Stomach (tissue), 19 donors: Measurements from ENCODE around the gene RALGAPA2. TPM values are rescaled to one million over a fixed set of nuclear protein-coding genes. Genes with fewer than 3 reads are reported as not detected.

ENCODE experiments used
- DNase-seq, 2 donors: peaks; one replicate each; pipeline versions ENCODE4 v3.0.0 to v3.0.0-alpha.2; 2013 to 2019
- H3K27ac ChIP-seq, 5 donors: fragments of 200-600 bp in 4 of 5; sonication (generic) in 4 of 5; one replicate each; pipeline ENCODE4 v1.5.1; 2013 to 2019; ENCODE audit warnings: mild to moderate bottlenecking in 1 of 5, moderate library complexity in 1 of 5
- H3K27me3 ChIP-seq, 3 donors: fragments of 200-600 bp; sonication (generic); one replicate each; pipeline ENCODE4 v1.5.1; 2017 to 2019; ENCODE audit warnings: mixed run types in 1 of 3
- H3K36me3 ChIP-seq, 4 donors: fragments of 200-600 bp; sonication (generic); 1 replicate in 3 of 4; 2 replicates in 1 of 4; pipeline ENCODE4 v1.5.1; 2016 to 2019
- H3K4me1 ChIP-seq, 4 donors: fragments of 200-600 bp; sonication (generic); one replicate each; pipeline ENCODE4 v1.5.1; 2016 to 2019
- H3K4me3 ChIP-seq, 4 donors: fragments of 200-600 bp; sonication (generic) in 3 of 4; one replicate each; pipeline ENCODE4 v1.5.1; 2016 to 2019; ENCODE audit warnings: mild to moderate bottlenecking in 1 of 4
- H3K9me3 ChIP-seq, 4 donors: fragments of 200-600 bp; sonication (generic); one replicate each; pipeline ENCODE4 v1.5.1; 2016 to 2019
- EP300 ChIP-seq: sonication (generic); formaldehyde crosslinking; IDR thresholded peaks from one replicate; pipeline ENCODE4 v1.6.1; 2017; ENCODE audit warnings: antibody characterized with exemption
- POLR2A ChIP-seq, 4 donors: fragments of 450-650 bp; IDR thresholded peaks; one replicate each; pipeline ENCODE4 v1.6.1; 2016; ENCODE audit warnings: antibody characterized with exemption in 4 of 4, control low read depth in 2 of 4, mild to moderate bottlenecking in 1 of 4, moderate library complexity in 1 of 4
- POLR2AphosphoS5 ChIP-seq, 3 donors: sonication (generic); formaldehyde crosslinking; IDR thresholded peaks; one replicate each; pipeline ENCODE4 v1.6.1; 2016; ENCODE audit warnings: antibody characterized with exemption in 3 of 3
- WGBS, 5 donors: extraction: QIAGEN DNeasy Blood & Tissue Kit in 3 of 5; methylation state at CpG; one replicate each; pipeline versions ENCODE4 v1.1.5 to v1.1.7; 2013 to 2018; 5-methylcytosine and 5-hydroxymethylcytosine counted together
- intact Hi-C: fragments of 100-400 bp; cut with DNase I; formaldehyde crosslinking; loops from one replicate; pipeline ENCODE4 v1.15.1; 2023; ENCODE audit warnings: low total_unique reads
- long read RNA-seq, 10 donors: transcript quantifications; one replicate each; lab custom pipeline, GENCODE V29; 2026
- polyA plus RNA-seq, 3 donors: library from polyadenylated mRNA; stranded (reverse); fragments of 200-250 nt; gene quantifications; one replicate each; pipeline ENCODE4 v1.2.3, GENCODE V29; 2013
- total RNA-seq, 5 donors: library from RNA; depleted of rRNA; stranded (reverse); fragments of >200 nt; gene quantifications; one replicate each; pipeline versions ENCODE4 v1.1.0 to v1.2.3, GENCODE V29; 2014 to 2016
- TF ChIP-seq, protein P1 (sequence below), 7 experiments: fragments of 450-650 bp in 4 of 7; fragments of 200-600 bp in 3 of 7; sonication (generic) in 3 of 7; IDR thresholded peaks; one replicate each; pipeline ENCODE4 v1.5.1; 2016 to 2019; ENCODE audit warnings: antibody characterized with exemption in 7 of 7, control low read depth in 2 of 7, mild to moderate bottlenecking in 1 of 7
- donor health status: healthy with polysubstance abuse.
- donor health status: Bipolar disorder and iron deficiency.
- donor health status: healthy.

RALGAPA2 gene
- total RNA-seq (100 to 1,000 TPM in 2 of 5 donors, 10 to 100 TPM in 3; 37.1 to 159 (median 71.2) TPM), polyA plus RNA-seq (10 to 100 TPM in 1 of 3 donors, 1 to 10 TPM in 2; 4.3 to 12.1 (median 8.6) TPM)
- long read RNA-seq, donor 1: 0 reads
- long read RNA-seq, donor 2, full-length matches to known transcripts: 1 of 1 reads
- long read RNA-seq, donor 2, partial matches to known transcripts: 0 of 1 reads
- long read RNA-seq, donor 2, other reads (novel, unspliced or antisense): 0 of 1 reads
- long read RNA-seq, donor 3: 0 reads
- long read RNA-seq, donor 4: 0 reads
- long read RNA-seq, donor 5, full-length matches to known transcripts: 1 of 1 reads
- long read RNA-seq, donor 5, partial matches to known transcripts: 0 of 1 reads
- long read RNA-seq, donor 5, other reads (novel, unspliced or antisense): 0 of 1 reads
- long read RNA-seq, donor 6, partial matches to known transcripts: 25 of 25 reads
- long read RNA-seq, donor 6, other reads (novel, unspliced or antisense): 0 of 25 reads
- long read RNA-seq, donor 7: 0 reads
- long read RNA-seq, donor 8, full-length matches to known transcripts: 2 of 2 reads
- long read RNA-seq, donor 8, partial matches to known transcripts: 0 of 2 reads
- long read RNA-seq, donor 8, other reads (novel, unspliced or antisense): 0 of 2 reads
- long read RNA-seq, donor 9, partial matches to known transcripts: 5 of 5 reads
- long read RNA-seq, donor 9, other reads (novel, unspliced or antisense): 0 of 5 reads
- long read RNA-seq, donor 10: 0 reads

DNA sequence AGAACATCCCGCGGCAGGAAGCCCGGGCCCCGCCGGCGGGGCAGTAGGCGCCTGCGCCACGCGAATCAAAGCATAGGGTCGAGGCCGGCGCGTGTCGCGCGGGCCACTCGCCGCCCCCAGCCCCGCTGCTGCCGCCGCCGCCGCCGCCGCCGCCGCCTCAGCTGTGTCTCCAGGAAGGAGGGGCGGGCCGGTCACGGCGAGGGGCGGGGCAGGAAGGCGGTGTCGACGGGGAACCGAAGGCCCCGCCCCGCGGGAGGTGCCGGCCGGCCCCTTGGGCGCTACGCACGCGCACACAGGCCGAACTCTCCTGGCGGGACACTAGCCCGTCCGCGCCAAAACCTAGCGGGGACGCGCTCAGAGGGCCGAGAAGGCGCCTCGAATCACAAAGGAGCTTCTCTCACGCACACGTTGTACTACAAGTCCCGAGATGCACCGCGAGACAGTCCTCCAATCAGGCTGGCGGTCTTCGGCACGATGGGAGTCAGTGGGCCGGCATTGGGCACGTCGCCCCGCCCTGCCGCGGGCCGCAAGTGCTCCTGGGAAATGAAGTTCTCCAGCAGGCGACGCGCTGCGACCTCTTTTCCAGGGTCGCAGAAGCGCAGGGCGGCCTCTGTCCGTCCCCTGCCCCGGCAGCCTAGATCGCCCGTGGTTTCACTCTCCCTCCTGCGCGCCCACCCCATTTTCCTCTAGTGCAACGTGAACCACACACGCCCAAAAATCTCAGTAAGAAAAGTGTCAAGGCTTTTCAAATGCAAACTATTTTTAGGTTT is at the start of gene RALGAPA2:
Gene RALGAPA2 (minus strand): TSS at position 171 of the 770 bp plus-strand sequence. CDS start 164 bp downstream, at position 7.
- peak within 1 kb of the TSS; percentile 93 to 98 (median 95) for H3K27ac ChIP-seq
- intact Hi-C loops: no loop called here
- no peak for TF ChIP-seq EP300
- TF ChIP-seq, protein P1, sequence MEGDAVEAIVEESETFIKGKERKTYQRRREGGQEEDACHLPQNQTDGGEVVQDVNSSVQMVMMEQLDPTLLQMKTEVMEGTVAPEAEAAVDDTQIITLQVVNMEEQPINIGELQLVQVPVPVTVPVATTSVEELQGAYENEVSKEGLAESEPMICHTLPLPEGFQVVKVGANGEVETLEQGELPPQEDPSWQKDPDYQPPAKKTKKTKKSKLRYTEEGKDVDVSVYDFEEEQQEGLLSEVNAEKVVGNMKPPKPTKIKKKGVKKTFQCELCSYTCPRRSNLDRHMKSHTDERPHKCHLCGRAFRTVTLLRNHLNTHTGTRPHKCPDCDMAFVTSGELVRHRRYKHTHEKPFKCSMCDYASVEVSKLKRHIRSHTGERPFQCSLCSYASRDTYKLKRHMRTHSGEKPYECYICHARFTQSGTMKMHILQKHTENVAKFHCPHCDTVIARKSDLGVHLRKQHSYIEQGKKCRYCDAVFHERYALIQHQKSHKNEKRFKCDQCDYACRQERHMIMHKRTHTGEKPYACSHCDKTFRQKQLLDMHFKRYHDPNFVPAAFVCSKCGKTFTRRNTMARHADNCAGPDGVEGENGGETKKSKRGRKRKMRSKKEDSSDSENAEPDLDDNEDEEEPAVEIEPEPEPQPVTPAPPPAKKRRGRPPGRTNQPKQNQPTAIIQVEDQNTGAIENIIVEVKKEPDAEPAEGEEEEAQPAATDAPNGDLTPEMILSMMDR (IDR thresholded peaks at IDR 0.05): peak in 1 of 7 experiments; percentile 21
- peak; percentile 3 to 81 (median 65) for TF ChIP-seq POLR2AphosphoS5 (IDR thresholded peaks at IDR 0.05)
- TF ChIP-seq POLR2A (IDR thresholded peaks at IDR 0.05): no peak
- peaks cover 10 to 48% (median 36%) of the 10 kb centered on the region in 4 donors for H3K4me1 ChIP-seq
- H3K36me3 ChIP-seq: no peaks in the 10 kb centered on the region
- H3K27me3 ChIP-seq: no peaks in the 10 kb centered on the region
- peak within 1 kb of the TSS; percentile 76 to 99 (median 96) for H3K4me3 ChIP-seq
- peak; percentile 97 to 99 for DNase-seq
- 0 to 1% (median 0%) methylated on average over 24 to 87 of the region's 87 CpGs for WGBS, 5 donors
- H3K9me3 ChIP-seq: no peaks in the 10 kb centered on the region

DNA sequence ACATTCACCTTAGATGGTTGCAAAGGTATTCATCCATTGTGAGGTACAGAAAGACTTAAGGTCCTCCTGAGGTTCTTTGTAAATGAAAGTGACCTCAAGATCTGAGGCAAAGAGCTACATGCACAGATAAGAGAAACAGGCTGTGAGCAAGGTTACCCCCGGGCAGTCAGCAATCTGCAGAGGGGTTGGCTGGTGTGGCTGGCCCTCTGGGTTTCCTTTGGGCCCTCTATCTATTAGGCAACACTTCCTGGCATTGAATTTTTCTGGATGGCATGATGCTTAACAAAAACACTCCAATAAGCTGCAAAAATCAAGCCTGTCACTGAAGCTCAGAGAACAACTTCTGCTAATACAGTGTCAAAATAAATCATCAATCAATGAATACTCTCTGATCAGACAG is 48.9 kb upstream of the RALGAPA2 start:
- DNase-seq: no peak
- Histone ChIP-seq H3K27me3 (peaks cover 0 to 3% (median 0%) of the 10 kb centered on the region in 3 donors), H3K36me3 (no peaks in the 10 kb centered on the region), H3K4me1 (peaks cover 0 to 32% (median 6%) of the 10 kb centered on the region in 4 donors), H3K9me3 (no peaks in the 10 kb centered on the region), H3K27ac (peak overlapping the region in 1 of 5 donors; percentile 24), H3K4me3 (no peak overlapping the region)
- TF ChIP-seq, protein P1 (IDR thresholded peaks at IDR 0.05): no peak
- no peak for TF ChIP-seq EP300
- no peak for TF ChIP-seq POLR2AphosphoS5 (IDR thresholded peaks at IDR 0.05)
- TF ChIP-seq POLR2A (IDR thresholded peaks at IDR 0.05): no peak
- intact Hi-C loops: no loop called here
- 12 to 27% (median 17%) methylated on average over 1 of the region's 1 CpG for WGBS, 5 donors

DNA sequence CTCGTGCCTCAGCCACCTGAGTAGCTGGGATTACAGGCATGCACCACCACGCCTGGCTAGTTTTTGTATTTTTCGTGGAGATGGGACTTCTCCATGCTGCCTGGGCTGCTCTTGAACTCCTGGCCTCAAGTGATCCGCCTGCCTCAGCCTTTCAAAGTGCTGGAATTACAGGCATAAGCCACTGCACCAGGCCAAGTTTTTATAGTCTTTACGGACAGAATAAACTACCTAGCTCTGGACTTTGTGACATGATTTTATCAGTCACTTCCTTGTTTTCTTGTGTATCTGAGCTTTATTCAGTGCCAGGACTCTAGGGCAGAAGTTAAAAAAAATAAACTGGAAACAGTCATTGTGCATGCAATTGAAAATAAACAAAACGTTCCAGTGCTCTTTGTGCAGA is 46.7 kb upstream of the RALGAPA2 start:
- H3K36me3 ChIP-seq: no peaks in the 10 kb centered on the region
- 31 to 43% (median 34%) methylated on average over 6 of the region's 6 CpGs for WGBS, 5 donors
- intact Hi-C loops: no loop called here
- H3K4me3 ChIP-seq: no peak overlapping the region
- DNase-seq: peak in 1 of 2 donors; percentile 45
- H3K9me3 ChIP-seq: no peaks in the 10 kb centered on the region
- TF ChIP-seq POLR2AphosphoS5 (IDR thresholded peaks at IDR 0.05): peak in 1 of 3 donors; percentile 57
- TF ChIP-seq, protein P1 (IDR thresholded peaks at IDR 0.05): no peak
- H3K27me3 ChIP-seq: peaks cover 0 to 3% (median 0%) of the 10 kb centered on the region in 3 donors
- H3K27ac ChIP-seq: peak overlapping the region; percentile 39 to 75 (median 64)
- H3K4me1 ChIP-seq: peaks cover 0 to 22% (median 6%) of the 10 kb centered on the region in 4 donors
